ENCODE measurements around the gene APEH. TPM values are rescaled to one million over a fixed set of nuclear protein-coding genes. Genes with fewer than 3 reads are reported as not detected.
A peak's percentile ranks its signal among the peaks of the same experiment; 100 is the strongest.

APEH gene
- polyA plus RNA-seq, 3 donors: 66.1 to 105 (median 92.6) TPM

- H3K27me3 Mint-ChIP-seq (ENCODE audit: low read depth in 3 of 3): peaks cover 9 to 10% (median 9%) of the 10 kb centered on the region in 3 donors
- intact Hi-C loops (cut with micrococcal nuclease): no loop called here
- Histone ChIP-seq H3K4me1 (ENCODE audit: control insufficient read depth in 1 of 2, insufficient read depth in 2 of 2, low read length in 2 of 2) (peaks cover 0 to 8% of the 10 kb centered on the region in 2 donors), H2AFZ (ENCODE audit: insufficient read depth, low read depth, low read length, poor library complexity, severe bottlenecking) (peak overlapping the region; percentile 52), H4K20me1 (ENCODE audit: insufficient read depth, low read length) (no peaks in the 10 kb centered on the region), H3K79me2 (ENCODE audit: insufficient read depth, low read length) (no peaks in the 10 kb centered on the region), H3K9ac (ENCODE audit: insufficient read depth, low read length, poor library complexity, severe bottlenecking) (no peak overlapping the region), H3K36me3 (replicated peaks in 1 of 2; ENCODE audit: control insufficient read depth in 1 of 2, insufficient read depth in 2 of 2, low read length in 2 of 2) (no peaks in the 10 kb centered on the region), H3K27me3 (ENCODE audit: control insufficient read depth in 2 of 2, insufficient read depth in 2 of 2, low read length in 2 of 2) (no peaks in the 10 kb centered on the region), H3K27ac (ENCODE audit: low read depth in 1 of 2, low read length in 2 of 2) (no peak overlapping the region), H3K4me3 (replicated peaks in 1 of 3; ENCODE audit: low read depth in 2 of 3, low read length in 3 of 3) (no peak overlapping the region), H3K4me2 (replicated peaks; ENCODE audit: extremely low read depth, low read length, poor library complexity, severe bottlenecking) (no peak overlapping the region), H3K9me3 (replicated peaks in 1 of 2; ENCODE audit: control insufficient read depth in 1 of 2, insufficient read depth in 1 of 2, low read length in 2 of 2) (no peaks in the 10 kb centered on the region)
- WGBS (ENCODE audit: insufficient coverage): 83% methylated on average over 5 of the region's 6 CpGs
- TF ChIP-seq, protein P1, sequence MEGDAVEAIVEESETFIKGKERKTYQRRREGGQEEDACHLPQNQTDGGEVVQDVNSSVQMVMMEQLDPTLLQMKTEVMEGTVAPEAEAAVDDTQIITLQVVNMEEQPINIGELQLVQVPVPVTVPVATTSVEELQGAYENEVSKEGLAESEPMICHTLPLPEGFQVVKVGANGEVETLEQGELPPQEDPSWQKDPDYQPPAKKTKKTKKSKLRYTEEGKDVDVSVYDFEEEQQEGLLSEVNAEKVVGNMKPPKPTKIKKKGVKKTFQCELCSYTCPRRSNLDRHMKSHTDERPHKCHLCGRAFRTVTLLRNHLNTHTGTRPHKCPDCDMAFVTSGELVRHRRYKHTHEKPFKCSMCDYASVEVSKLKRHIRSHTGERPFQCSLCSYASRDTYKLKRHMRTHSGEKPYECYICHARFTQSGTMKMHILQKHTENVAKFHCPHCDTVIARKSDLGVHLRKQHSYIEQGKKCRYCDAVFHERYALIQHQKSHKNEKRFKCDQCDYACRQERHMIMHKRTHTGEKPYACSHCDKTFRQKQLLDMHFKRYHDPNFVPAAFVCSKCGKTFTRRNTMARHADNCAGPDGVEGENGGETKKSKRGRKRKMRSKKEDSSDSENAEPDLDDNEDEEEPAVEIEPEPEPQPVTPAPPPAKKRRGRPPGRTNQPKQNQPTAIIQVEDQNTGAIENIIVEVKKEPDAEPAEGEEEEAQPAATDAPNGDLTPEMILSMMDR (IDR thresholded peaks at IDR 0.05): no peak
- H3K4me1 Mint-ChIP-seq: peaks cover 11% of the 10 kb centered on the region
- DNase-seq: no peak
- peak overlapping the region in 1 of 7 donors; percentile 25 for H3K27ac Mint-ChIP-seq
- no peak overlapping the region for H3K4me3 Mint-ChIP-seq
- no peaks in the 10 kb centered on the region for H3K36me3 Mint-ChIP-seq
- H3K9me3 Mint-ChIP-seq: peaks cover 0 to 2% (median 0%) of the 10 kb centered on the region in 7 donors
Observed at GRCh38 chr3:49665822-49666519, 8.2 kb upstream of the APEH start.

DNA sequence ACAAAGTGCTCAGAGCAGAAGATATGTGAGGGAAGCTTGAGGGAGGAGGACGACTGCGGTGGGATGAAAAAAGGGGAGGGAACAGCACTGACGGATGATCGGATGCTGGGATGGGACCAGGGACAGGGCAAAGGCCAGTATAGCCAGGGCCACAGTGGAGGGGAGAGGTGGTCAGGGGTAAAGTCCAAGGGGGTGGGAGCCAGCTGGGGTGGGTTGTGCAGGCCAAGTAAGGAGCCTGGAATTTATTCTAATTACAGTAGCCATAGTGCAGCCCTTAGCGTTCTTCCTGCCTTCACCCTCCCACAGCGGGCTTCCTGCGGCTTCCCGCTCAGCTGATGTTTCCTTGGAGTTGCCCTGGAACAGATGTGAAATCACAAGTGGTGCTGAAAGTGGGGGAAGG lies 7.6 kb upstream of the APEH start:
- Mint-ChIP-seq H3K4me3 (no peak overlapping the region), H3K9me3 (peaks cover 0 to 2% (median 0%) of the 10 kb centered on the region in 7 donors), H3K27ac (no peak overlapping the region), H3K27me3 (ENCODE audit: low read depth in 3 of 3) (peaks cover 10 to 11% (median 11%) of the 10 kb centered on the region in 3 donors), H3K4me1 (peaks cover 11% of the 10 kb centered on the region), H3K36me3 (no peaks in the 10 kb centered on the region)
- Histone ChIP-seq H3K36me3 (replicated peaks in 1 of 2; ENCODE audit: control insufficient read depth in 1 of 2, insufficient read depth in 2 of 2, low read length in 2 of 2) (no peaks in the 10 kb centered on the region), H3K4me2 (replicated peaks; ENCODE audit: extremely low read depth, low read length, poor library complexity, severe bottlenecking) (no peak overlapping the region), H3K79me2 (ENCODE audit: insufficient read depth, low read length) (no peaks in the 10 kb centered on the region), H4K20me1 (ENCODE audit: insufficient read depth, low read length) (peaks cover 5% of the 10 kb centered on the region), H2AFZ (ENCODE audit: insufficient read depth, low read depth, low read length, poor library complexity, severe bottlenecking) (no peak overlapping the region), H3K27me3 (ENCODE audit: control insufficient read depth in 2 of 2, insufficient read depth in 2 of 2, low read length in 2 of 2) (no peaks in the 10 kb centered on the region), H3K4me3 (replicated peaks in 1 of 3; ENCODE audit: low read depth in 2 of 3, low read length in 3 of 3) (no peak overlapping the region), H3K4me1 (ENCODE audit: control insufficient read depth in 1 of 2, insufficient read depth in 2 of 2, low read length in 2 of 2) (peaks cover 0 to 8% of the 10 kb centered on the region in 2 donors), H3K27ac (ENCODE audit: low read depth in 1 of 2, low read length in 2 of 2) (no peak overlapping the region), H3K9ac (ENCODE audit: insufficient read depth, low read length, poor library complexity, severe bottlenecking) (no peak overlapping the region), H3K9me3 (replicated peaks in 1 of 2; ENCODE audit: control insufficient read depth in 1 of 2, insufficient read depth in 1 of 2, low read length in 2 of 2) (no peaks in the 10 kb centered on the region)
- WGBS (ENCODE audit: insufficient coverage): 96% methylated on average over 5 of the region's 8 CpGs
- intact Hi-C loops (cut with micrococcal nuclease): no loop called here
- no peak for DNase-seq
- TF ChIP-seq, protein P1 (IDR thresholded peaks at IDR 0.05): no peak

Data from CD14-positive monocyte (primary cell).